Measurements from ENCODE around the gene DSC1. TPM values are rescaled to one million over a fixed set of nuclear protein-coding genes. Genes with fewer than 3 reads are reported as not detected.

The DSC1 gene
- total RNA-seq, 2 donors from 2014 or later = not detected

- Mint-ChIP-seq H3K9me3 (no peaks in the 10 kb centered on the region), H3K4me1 (peaks cover 22% of the 10 kb centered on the region), H3K36me3 (ENCODE audit: low read depth) (no peaks in the 10 kb centered on the region), H3K4me3 (no peak overlapping the region), H3K27ac (no peak overlapping the region), H3K27me3 (ENCODE audit: insufficient read depth) (no peaks in the 10 kb centered on the region)
- no peak overlapping the region for H3K27ac ChIP-seq (ENCODE audit: low read depth, low read length)
- H3K36me3 ChIP-seq (ENCODE audit: control insufficient read depth, insufficient read depth, low read length) = no peaks in the 10 kb centered on the region
- TF ChIP-seq CTCF (conservative IDR thresholded peaks at IDR 0.05) = no peak
- no peak overlapping the region for H3K4me3 ChIP-seq (ENCODE audit: low read length)
- no peaks in the 10 kb centered on the region for H3K27me3 ChIP-seq (ENCODE audit: control insufficient read depth, insufficient read depth, low read length, poor library complexity, severe bottlenecking)
- no peak for DNase-seq
- 86 to 94% methylated on average over 3 of the region's 3 CpGs for WGBS, 2 experiments (ENCODE audit: insufficient coverage in 1 of 2, insufficient read length in 1 of 2)
- no peaks in the 10 kb centered on the region for H3K4me1 ChIP-seq (ENCODE audit: control insufficient read depth, insufficient read depth, low read length)
- H3K9me3 ChIP-seq (ENCODE audit: control insufficient read depth, low read length) = no peaks in the 10 kb centered on the region
- no peak overlapping the region for H3K9ac ChIP-seq (ENCODE audit: extremely low read depth, low read length, poor library complexity, severe bottlenecking)
These were observed 58.2 kb downstream of the DSC1 start for GRCh38 chr18:31104444-31104843.

- no peaks in the 10 kb centered on the region for H3K9me3 Mint-ChIP-seq
- no peak for DNase-seq
These were observed 59.2 kb downstream of the DSC1 start for GRCh38 chr18:31103423-31103822.

GRCh38 chr18:31102941-31103340 is 59.7 kb downstream of the DSC1 start:
- no peak for TF ChIP-seq CTCF (conservative IDR thresholded peaks at IDR 0.05)
- H3K4me3 ChIP-seq (ENCODE audit: low read length) = peak overlapping the region; percentile 92
- no peak overlapping the region for H3K27ac ChIP-seq (ENCODE audit: low read depth, low read length)
- 74% methylated on average over 2 of the region's 2 CpGs; no CpG with 5 or more reads in 1 of the 2 experiments for WGBS, 2 experiments (ENCODE audit: insufficient coverage in 1 of 2, insufficient read length in 1 of 2)
- Mint-ChIP-seq H3K36me3 (ENCODE audit: low read depth) (no peaks in the 10 kb centered on the region), H3K27ac (no peak overlapping the region), H3K9me3 (no peaks in the 10 kb centered on the region), H3K4me1 (peaks cover 30% of the 10 kb centered on the region), H3K4me3 (peak overlapping the region; percentile 94), H3K27me3 (ENCODE audit: insufficient read depth) (no peaks in the 10 kb centered on the region)
- H3K9me3 ChIP-seq (ENCODE audit: control insufficient read depth, low read length) = no peaks in the 10 kb centered on the region
- no peaks in the 10 kb centered on the region for H3K36me3 ChIP-seq (ENCODE audit: control insufficient read depth, insufficient read depth, low read length)
- H3K4me1 ChIP-seq (ENCODE audit: control insufficient read depth, insufficient read depth, low read length) = no peaks in the 10 kb centered on the region
- H3K9ac ChIP-seq (ENCODE audit: extremely low read depth, low read length, poor library complexity, severe bottlenecking) = no peak overlapping the region
- no peak for DNase-seq
- no peaks in the 10 kb centered on the region for H3K27me3 ChIP-seq (ENCODE audit: control insufficient read depth, insufficient read depth, low read length, poor library complexity, severe bottlenecking)

More at GRCh38 chr18:31103423-31103822, 59.2 kb downstream of the DSC1 start:
- no peak for TF ChIP-seq CTCF (conservative IDR thresholded peaks at IDR 0.05)
- H3K27ac ChIP-seq (ENCODE audit: low read depth, low read length) = no peak overlapping the region
- H3K9me3 ChIP-seq (ENCODE audit: control insufficient read depth, low read length) = no peaks in the 10 kb centered on the region
- H3K9ac ChIP-seq (ENCODE audit: extremely low read depth, low read length, poor library complexity, severe bottlenecking) = no peak overlapping the region
- H3K36me3 ChIP-seq (ENCODE audit: control insufficient read depth, insufficient read depth, low read length) = no peaks in the 10 kb centered on the region
- no peak overlapping the region for H3K27ac Mint-ChIP-seq
- no peaks in the 10 kb centered on the region for H3K36me3 Mint-ChIP-seq (ENCODE audit: low read depth)
- H3K27me3 ChIP-seq (ENCODE audit: control insufficient read depth, insufficient read depth, low read length, poor library complexity, severe bottlenecking) = no peaks in the 10 kb centered on the region
- H3K4me3 Mint-ChIP-seq = no peak overlapping the region
- peaks cover 30% of the 10 kb centered on the region for H3K4me1 Mint-ChIP-seq
- 92 to 100% methylated on average over 3 of the region's 3 CpGs for WGBS, 2 experiments (ENCODE audit: insufficient coverage in 1 of 2, insufficient read length in 1 of 2)
- no peak overlapping the region for H3K4me3 ChIP-seq (ENCODE audit: low read length)
- H3K27me3 Mint-ChIP-seq (ENCODE audit: insufficient read depth) = no peaks in the 10 kb centered on the region
- no peaks in the 10 kb centered on the region for H3K4me1 ChIP-seq (ENCODE audit: control insufficient read depth, insufficient read depth, low read length)

Measured in endodermal cell (in vitro differentiated cells).